ENCODE results near the gene RBM47.

- TF ChIP-seq CTCF (IDR thresholded peaks at IDR 0.05) (no peak), POLR2A (IDR thresholded peaks at IDR 0.05) (no peak)
Measured at GRCh38 chr4:40601641-40602040, 28.0 kb downstream of the RBM47 start.

Data from thyroid gland (tissue), 4 donors.